GM12891 (cell line): ENCODE measurements around the gene PITPNC1.
"Not testable (repeated sequence)": the region's sequence is repeated elsewhere in the genome, so short reads cannot be mapped to it uniquely, and the experiment has no call there.

Experiments
- DNase-seq: peaks from one replicate; pipeline ENCODE4 v3.0.0; 2011; ENCODE audit warnings: low spot score; ENCODE audit not compliant: insufficient read length
- FAIRE-seq: peaks from 2 replicates; lab custom pipeline; 2011; peaks lifted over from hg19 to GRCh38; lab: Jason Lieb, UNC
- PAX5 ChIP-seq: IDR thresholded peaks from 2 replicates; pipeline ENCODE4 v1.6.1; 2011; ENCODE audit warnings: low read length, moderate library complexity, mild to moderate bottlenecking; ENCODE audit not compliant: insufficient read depth, severe bottlenecking
- POLR2A ChIP-seq: IDR thresholded peaks from 2 replicates; pipeline ENCODE4 v1.6.1; 2011; ENCODE audit warnings: low read depth, low read length, control low read depth
- POLR2AphosphoS5 ChIP-seq: IDR thresholded peaks from 2 replicates; pipeline ENCODE4 v1.6.1; 2011; ENCODE audit warnings: low read depth, low read length, control low read depth
- POU2F2 ChIP-seq: IDR thresholded peaks from 2 replicates; pipeline ENCODE4 v1.6.1; 2011; ENCODE audit warnings: low read depth, mild to moderate bottlenecking, control low read depth, low read length, moderate library complexity
- SPI1 ChIP-seq: IDR thresholded peaks from 2 replicates; pipeline ENCODE4 v1.6.1; 2011; ENCODE audit warnings: low read depth, low read length, control low read depth
- TAF1 ChIP-seq: IDR thresholded peaks from 2 replicates; pipeline ENCODE4 v1.6.1; 2011; ENCODE audit warnings: low read depth, low read length, control low read depth

The PITPNC1 gene

DNA sequence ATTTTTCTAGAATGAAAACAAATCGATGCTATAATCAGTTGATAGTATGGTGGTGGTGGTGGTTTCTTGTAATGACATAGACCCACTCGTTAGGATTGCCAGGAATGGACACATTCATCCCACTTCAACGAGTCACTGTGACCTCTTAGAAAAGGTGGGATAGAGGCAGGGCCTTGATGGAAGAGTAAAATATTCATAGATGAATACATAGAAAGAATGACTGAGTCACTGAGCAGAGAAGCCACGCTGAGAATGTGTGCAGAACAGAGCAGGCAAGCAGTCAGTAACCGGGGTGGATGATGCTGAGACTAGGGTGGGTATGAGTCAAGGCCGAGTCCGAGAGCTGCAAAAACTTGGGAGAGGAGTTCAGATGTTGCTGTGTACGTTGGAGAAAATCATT is 129.9 kb downstream of the PITPNC1 start:
- TF ChIP-seq POLR2AphosphoS5, result no peak
- no peak for TF ChIP-seq POLR2A
- no peak for TF ChIP-seq PAX5
- no peak for TF ChIP-seq TAF1
- no peak for TF ChIP-seq SPI1
- TF ChIP-seq POU2F2, result no peak
- DNase-seq, result no peak
- FAIRE-seq, result no peak

DNA sequence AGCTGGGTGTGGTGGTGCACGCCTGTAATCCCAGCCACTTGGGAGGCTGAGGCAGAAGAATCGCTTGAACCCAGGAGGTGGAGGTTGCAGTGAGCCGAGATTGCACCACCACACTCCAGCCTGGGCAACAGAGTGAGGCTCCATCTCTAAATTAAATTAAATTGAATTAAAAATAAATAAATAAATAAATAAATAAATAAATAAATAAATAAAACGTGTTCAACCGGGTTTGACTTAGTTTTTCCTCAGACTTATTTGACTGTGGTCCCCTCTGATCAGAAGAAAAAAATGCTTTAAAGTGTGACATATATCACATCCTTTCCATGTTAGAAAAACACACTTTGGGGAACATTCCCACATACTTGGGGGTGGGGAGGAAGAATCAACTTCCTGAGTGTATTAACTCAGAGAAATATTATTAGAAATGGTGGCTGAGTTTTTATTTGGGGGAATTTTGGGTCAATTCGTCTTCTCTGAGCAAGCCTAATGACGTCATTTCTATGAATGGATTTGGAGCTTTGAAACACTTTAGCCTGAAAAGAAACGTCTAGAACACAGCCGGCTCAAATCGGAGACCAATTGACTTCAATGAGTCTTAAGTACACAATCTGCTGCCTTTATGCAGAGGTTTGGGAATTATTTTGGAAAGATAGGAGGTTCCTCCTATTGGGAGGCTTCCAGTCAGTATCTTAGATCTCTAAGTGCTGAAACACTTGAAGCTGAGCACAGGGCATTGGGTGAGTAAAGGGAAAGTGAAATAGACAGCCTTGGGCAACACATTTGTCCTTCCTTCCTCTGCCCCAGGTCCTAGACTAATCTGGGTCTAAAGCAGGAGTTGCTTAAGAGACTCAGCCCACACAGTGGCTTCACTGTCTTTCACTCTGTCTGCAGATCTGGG is 132.6 kb downstream of the PITPNC1 start:
- TF ChIP-seq SPI1, result no peak
- no peak for TF ChIP-seq POLR2AphosphoS5
- TF ChIP-seq TAF1, result no peak
- TF ChIP-seq POU2F2, result no peak
- TF ChIP-seq POLR2A, result no peak
- no peak for TF ChIP-seq PAX5
- FAIRE-seq (no peak), DNase-seq (no peak)

DNA sequence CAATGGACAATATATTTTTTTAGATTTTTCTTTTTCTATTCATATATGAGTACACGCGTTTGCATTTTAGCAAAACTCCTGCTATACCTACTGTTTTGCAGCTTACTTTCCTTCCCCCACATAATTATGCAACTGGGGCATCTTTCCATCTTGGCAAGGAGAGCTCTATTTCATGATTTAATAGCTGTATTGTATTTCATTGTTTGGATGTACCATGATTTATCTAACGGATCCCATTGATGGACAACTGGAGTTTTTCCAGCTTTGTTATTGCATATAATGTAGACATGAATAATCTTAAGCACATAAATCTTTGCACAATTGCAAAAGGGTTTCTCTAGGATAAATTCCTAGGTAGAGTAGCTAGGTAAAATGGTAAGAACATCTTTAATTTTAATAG is 133.9 kb downstream of the PITPNC1 start:
- TF ChIP-seq TAF1, result no peak
- DNase-seq (no peak), FAIRE-seq (no peak)

DNA sequence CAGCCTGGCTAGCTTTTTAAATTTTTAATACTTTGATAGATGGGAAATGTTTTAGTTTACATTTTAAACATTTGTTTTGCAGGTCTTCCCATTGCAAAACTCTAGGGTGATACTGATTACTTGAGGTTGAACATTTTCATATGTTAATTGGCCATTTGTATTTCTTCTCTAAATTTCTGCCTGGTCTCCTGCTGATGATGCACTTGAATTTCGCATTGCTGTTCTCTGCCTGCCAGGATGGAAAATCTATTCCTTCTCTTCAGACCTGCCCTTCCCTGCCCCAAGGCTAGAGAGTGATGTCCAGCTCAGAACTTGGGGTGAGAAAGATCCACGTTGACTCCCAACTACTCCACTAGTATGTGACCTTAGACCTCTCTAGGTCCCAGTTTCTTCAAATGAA is 134.7 kb downstream of the PITPNC1 start:
- FAIRE-seq (no peak), DNase-seq (no peak)
- TF ChIP-seq POU2F2, result no peak
- TF ChIP-seq POLR2AphosphoS5, result no peak
- no peak for TF ChIP-seq PAX5
- no peak for TF ChIP-seq SPI1
- no peak for TF ChIP-seq TAF1
- no peak for TF ChIP-seq POLR2A

DNA sequence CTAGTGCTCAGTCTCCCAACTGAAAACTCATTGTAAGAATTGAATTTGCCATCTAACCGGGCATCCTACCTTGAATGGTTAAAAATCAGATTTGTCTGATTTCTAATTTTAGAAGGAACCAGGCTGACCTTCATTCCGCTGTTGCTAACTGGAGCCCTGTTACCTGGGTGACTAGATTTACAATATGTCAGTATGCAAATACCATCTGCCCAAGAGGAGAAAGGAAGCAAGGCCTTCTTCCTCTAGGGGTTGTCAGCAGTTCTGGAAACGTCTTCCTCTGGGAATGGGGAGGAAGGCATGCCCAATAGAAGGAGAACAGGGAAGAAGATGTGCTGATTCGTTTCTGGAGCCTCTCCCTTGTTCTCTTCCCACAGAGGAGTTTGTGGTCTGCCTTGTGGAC is 137.9 kb downstream of the PITPNC1 start:
- DNase-seq, result peak; percentile 27
- TF ChIP-seq POU2F2, result peak; percentile 92
- peak; percentile 3; the same call in 1 of the 2 replicates for TF ChIP-seq SPI1
- TF ChIP-seq POLR2AphosphoS5, result no peak
- no peak for TF ChIP-seq POLR2A
- FAIRE-seq, result no peak

DNA sequence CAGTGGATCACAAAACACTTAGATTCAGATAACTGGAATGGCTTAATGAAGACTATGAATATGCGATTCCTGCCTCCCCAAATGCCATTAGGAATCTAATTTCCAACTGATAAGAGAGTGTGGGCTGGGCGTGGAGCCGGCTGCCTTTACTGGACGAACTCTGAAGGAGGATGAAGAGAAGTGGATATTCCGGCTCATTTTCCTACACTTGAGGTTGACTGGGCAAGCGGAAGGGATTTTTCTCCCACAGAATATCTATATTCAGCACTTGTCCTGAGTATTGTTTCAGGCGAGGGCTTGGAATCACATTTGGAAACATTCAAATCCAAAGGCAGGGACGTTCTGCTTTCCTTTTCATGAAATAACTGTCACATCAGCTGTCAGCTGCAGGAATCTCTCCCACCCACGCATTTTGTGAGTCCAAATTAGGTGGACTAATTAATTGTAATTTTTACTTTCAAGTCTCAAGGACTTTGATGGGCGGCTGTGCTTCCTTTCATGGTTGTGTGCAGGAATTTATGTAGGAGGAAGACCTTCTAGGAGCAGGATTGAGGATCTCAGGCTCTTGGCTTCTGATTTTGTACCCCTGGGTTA is 138.5 kb downstream of the PITPNC1 start:
- FAIRE-seq (no peak), DNase-seq (no peak)
- TF ChIP-seq PAX5 (no peak), POU2F2 (no peak), SPI1 (no peak), POLR2A (no peak), TAF1 (no peak), POLR2AphosphoS5 (no peak)

DNA sequence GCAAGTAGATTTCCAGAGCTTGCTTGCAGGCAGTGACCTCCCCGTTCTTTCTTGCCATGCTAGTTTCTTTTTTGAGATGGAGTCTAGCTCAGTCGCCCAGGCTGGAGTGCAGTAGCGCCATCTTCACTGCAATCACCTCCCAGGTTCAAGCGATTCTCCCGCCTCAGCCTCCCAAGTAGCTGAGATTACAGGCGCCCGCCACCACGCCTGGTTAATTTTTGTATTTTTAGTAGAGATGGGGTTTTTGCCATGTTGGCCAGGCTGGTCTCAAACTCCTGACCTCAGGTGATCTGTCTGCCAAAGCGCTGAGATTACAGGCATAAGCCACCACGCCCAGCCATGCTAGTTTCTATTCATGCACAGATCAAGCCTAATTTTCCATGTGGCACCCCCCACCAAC is 139.5 kb downstream of the PITPNC1 start:
- FAIRE-seq, DNase-seq: not testable (repeated sequence)

DNA sequence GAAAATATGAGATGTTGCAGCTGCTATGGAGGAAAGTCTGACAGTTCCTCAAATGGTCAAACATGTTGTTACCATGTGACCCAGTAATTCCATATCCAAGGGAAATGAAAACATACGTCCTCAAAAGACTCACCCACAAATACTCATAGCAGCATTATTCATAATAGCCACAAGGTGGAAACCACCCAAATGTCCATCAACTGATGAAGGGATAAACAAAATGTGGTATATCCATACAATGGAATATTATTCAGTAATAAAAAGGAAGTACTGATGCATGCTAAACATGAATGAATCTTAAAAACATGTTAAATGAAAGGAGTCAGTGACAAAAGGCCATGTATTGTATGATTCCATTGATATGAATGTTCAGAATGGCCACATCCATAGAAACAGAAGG is 140.2 kb downstream of the PITPNC1 start:
- DNase-seq (no peak), FAIRE-seq (no peak)
- no peak for TF ChIP-seq POLR2A
- TF ChIP-seq POLR2AphosphoS5, result no peak
- TF ChIP-seq TAF1, result no peak
- no peak for TF ChIP-seq SPI1
- TF ChIP-seq PAX5, result no peak
- no peak for TF ChIP-seq POU2F2

DNA sequence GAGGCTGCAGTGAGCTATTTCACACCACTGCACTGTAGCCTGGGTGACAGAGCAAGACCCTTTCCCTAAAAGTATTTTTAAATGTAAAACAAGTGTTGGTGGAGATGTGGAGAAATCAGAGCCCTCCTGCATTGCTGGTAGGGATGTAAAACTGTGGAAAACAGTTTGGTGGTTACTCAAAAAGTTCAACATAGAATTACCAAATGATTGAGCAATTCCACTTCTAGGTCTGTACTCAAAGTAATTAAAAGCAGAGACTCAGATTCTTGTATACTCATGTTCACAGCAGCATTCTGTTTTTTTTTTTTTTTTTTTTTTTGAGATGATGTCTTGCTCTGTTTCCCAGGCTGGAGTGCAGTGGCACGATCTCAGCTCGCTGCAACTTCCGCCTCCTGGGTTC is 141.8 kb downstream of the PITPNC1 start:
- no peak for DNase-seq
- no peak for TF ChIP-seq POU2F2
- TF ChIP-seq TAF1, result no peak
- TF ChIP-seq SPI1, result no peak
- TF ChIP-seq POLR2A, result no peak
- TF ChIP-seq POLR2AphosphoS5, result no peak
- TF ChIP-seq PAX5, result no peak

DNA sequence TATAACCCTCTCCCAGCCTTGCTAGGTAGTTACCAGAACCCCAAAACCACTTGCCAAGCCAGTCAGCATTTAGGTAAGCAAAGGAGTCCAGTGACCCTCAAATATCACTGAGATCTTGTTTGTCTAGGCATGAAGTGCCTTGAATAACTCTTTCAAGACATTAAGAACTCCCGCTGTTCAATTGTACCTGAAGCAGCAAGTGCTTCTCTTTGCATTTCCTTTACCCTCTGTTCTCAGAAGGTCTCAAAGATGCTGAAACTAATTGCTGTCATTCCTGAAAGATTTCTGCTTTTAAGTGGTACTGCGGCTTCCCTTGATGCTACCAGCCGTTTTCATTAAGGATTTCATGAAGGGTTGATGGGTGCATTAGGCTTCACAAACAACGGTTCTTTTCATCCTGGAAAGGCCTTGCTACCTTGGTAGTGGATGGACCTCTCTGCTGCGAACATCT is 142.7 kb downstream of the PITPNC1 start:
- no peak for FAIRE-seq
- no peak for TF ChIP-seq POLR2AphosphoS5
- TF ChIP-seq SPI1, result no peak
- no peak for TF ChIP-seq POU2F2

More for the DNA sequence above, 141.8 kb downstream of the PITPNC1 start:
- FAIRE-seq, result no peak

More for the DNA sequence above, 142.7 kb downstream of the PITPNC1 start:
- no peak for DNase-seq
